AG10803 (cell line): Measurements from ENCODE around the gene RIMS4.

Experiments used
- DNase-seq: peaks from one replicate; pipeline ENCODE4 v3.0.0; 2010; ENCODE audit warnings: low read depth
- H3K4me3 ChIP-seq: 2 replicates; pipeline ENCODE4 v1.5.1; 2011; ENCODE audit warnings: mild to moderate bottlenecking, low read length, control low read depth
- TF ChIP-seq, protein P1 (sequence below): conservative IDR thresholded peaks from 2 replicates; pipeline ENCODE4 v1.5.1; 2011; ENCODE audit warnings: mild to moderate bottlenecking, low read length, control low read depth, inconsistent platforms

The RIMS4 gene

DNA sequence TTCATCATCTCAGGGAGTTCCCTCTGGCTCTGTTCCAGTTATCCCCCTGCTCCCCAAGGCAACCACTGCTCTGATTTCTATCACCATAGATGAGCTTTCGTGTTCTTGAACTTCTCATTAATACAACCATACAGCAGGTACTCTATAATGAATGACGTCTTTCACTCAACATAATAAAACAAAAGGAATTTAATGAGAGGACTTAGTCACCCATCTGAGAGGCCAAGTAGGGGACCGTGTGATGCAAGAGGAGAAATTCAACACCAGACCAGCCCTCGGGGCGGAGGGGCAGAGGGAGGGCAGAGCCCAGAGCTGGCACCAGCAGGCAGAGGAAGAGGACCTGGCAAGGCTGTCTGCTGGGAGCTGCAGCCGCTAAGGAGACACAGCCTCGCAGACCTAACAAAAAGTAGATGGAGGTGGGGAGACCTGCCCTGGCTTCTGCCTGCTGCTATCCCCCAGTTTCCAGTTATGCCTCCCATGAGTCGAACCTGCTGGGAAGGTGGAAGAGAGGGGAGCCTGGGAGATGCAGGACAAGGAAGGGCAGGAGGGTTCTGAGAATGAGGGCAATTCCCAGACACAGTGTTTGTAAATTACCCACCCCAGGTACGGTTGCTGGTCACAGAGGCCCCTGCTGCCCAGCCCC is 81.4 kb downstream of the RIMS4 start:
- DNase-seq: peak; percentile 91
- peak overlapping the region; percentile 13; the same call in 1 of the 2 replicates for H3K4me3 ChIP-seq
- TF ChIP-seq, protein P1, sequence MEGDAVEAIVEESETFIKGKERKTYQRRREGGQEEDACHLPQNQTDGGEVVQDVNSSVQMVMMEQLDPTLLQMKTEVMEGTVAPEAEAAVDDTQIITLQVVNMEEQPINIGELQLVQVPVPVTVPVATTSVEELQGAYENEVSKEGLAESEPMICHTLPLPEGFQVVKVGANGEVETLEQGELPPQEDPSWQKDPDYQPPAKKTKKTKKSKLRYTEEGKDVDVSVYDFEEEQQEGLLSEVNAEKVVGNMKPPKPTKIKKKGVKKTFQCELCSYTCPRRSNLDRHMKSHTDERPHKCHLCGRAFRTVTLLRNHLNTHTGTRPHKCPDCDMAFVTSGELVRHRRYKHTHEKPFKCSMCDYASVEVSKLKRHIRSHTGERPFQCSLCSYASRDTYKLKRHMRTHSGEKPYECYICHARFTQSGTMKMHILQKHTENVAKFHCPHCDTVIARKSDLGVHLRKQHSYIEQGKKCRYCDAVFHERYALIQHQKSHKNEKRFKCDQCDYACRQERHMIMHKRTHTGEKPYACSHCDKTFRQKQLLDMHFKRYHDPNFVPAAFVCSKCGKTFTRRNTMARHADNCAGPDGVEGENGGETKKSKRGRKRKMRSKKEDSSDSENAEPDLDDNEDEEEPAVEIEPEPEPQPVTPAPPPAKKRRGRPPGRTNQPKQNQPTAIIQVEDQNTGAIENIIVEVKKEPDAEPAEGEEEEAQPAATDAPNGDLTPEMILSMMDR: no peak

DNA sequence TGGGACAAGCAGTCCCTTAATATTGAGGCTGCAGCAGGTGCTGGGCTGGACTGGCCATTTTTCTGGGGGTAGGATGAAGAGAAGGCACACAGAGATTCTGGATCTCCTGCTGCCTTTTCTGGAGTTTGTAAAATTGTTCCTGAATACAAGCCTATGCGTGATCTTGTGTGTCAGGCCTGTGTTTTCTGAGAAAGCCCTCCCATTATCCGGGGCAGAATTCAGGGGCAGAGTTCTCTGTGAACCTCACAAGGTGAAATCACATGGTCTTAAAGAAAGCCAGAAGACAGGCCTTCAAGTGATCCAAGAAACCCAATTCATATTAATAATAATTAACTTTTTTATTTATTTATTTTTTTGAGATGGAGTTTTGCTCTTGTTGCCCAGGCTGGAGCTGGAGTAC is 82.7 kb downstream of the RIMS4 start:
- TF ChIP-seq, protein P1: no peak
- H3K4me3 ChIP-seq: no peak overlapping the region
- no peak for DNase-seq

DNA sequence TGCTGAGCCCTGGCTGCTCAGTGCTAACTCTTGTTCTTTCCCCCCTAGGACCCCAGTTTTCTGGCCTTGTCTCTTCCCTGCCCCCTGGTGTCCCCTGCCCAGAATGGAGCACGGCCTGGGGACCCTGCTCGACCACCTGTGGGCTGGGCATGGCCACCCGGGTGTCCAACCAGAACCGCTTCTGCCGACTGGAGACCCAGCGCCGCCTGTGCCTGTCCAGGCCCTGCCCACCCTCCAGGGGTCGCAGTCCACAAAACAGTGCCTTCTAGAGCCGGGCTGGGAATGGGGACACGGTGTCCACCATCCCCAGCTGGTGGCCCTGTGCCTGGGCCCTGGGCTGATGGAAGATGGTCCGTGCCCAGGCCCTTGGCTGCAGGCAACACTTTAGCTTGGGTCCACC is 83.3 kb downstream of the RIMS4 start:
- no peak overlapping the region for H3K4me3 ChIP-seq
- no peak for DNase-seq
- TF ChIP-seq, protein P1: no peak

DNA sequence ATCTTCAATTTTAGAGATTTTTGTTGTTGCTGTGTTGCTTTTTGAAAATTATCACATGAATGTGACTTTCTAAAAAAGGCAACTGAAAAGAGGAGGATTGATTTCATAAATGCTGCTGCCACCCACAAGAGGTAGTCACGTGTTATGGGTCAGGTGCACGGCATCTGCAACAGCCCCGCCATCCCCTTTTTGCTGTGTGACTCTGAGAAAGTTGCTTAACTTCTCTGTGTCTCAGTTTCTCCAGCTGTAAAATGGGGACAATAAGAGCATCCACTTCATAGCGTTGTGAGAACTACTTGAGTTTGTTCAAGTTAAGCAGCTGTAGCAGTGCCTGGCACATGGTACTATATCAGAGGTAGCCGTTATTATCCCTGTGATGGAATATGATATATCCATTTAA is 84.5 kb downstream of the RIMS4 start:
- TF ChIP-seq, protein P1: no peak
- no peak for DNase-seq
- no peak overlapping the region for H3K4me3 ChIP-seq

DNA sequence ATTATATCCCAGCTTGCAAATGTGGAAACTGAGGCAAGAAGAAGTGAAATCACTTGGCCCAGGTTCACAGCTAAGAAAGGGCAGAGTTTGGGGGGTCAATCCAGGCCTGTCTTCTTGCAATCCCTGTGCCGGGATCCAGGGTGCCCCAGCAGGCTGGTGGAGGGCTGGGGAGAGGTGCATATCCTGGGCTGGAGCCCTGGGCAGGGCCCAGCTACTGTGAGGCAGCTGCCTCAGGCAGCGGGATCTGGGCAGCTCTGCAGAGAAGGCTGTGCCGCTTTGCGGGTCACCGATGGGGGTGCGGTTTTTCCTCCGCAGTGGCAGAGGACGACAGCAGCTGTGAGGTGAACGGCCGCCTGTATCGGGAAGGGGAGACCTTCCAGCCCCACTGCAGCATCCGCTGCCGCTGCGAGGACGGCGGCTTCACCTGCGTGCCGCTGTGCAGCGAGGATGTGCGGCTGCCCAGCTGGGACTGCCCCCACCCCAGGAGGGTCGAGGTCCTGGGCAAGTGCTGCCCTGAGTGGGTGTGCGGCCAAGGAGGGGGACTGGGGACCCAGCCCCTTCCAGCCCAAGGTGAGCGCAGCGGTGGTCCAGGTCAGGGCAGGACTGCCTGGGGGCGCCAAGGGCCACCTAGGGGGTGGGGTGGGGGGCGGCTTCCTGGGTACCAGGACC is 85.8 kb downstream of the RIMS4 start:
- TF ChIP-seq, protein P1: no peak
- no peak overlapping the region for H3K4me3 ChIP-seq
- DNase-seq: no peak

DNA sequence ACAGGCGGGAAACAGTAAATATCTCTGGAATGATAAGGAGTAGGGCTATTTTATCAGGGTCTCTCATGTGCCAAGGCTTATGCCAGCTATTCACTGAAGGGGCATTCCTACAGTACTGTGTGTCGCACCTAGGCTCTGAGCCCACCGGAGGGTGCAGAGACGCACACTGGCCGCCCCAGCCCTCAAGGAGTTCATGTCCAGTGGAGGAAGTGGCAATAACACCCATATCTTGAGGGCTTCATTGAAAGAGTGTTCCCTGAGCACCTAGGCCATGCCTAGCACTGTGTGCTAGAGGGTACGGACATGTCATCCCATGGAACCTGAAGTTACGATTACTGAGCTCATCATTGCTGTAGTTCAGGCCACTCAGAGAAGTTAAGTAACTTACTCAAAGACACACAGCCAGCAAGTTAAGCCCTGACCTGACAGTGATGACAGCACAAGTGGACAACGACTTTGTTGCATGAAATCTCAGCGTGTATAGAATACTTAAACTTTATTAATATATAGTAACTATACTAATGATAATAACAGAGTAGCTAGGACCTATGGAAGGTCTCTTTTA is 86.5 kb downstream of the RIMS4 start:
- no peak for DNase-seq
- TF ChIP-seq, protein P1: no peak
- H3K4me3 ChIP-seq: no peak overlapping the region

DNA sequence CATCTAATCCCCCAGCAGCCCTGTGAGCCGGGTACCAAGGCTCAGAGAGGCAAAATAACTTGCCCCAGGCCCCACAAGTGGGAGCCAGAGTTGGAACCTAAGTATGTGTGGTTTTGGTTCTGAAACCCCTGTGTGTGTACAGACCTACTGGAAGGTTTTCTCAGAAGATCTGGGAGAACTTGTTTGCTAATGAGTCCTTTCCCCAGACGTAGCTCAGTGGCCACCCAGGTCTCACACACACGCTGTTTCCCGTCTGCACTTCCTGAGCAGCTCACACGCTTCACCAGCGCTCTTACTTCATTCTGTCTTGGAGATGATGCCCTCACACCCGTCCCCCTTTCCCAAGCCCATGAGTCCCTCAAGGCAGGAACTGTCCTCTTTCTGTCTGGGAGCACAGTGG is 87.0 kb downstream of the RIMS4 start:
- no peak for DNase-seq
- TF ChIP-seq, protein P1: no peak
- no peak overlapping the region for H3K4me3 ChIP-seq
